ENCODE measurements around the gene CCDC158.
"Not testable (repeated sequence)": the region's sequence is repeated elsewhere in the genome, so short reads cannot be mapped to it uniquely, and the experiment has no call there.

The CCDC158 gene

GRCh38 chr4:76420762-76421581, at the start of gene CCDC158:
Gene CCDC158 (minus strand): TSS chr4:76421141. CDS start chr4:76403207, 17,934 bp downstream.
- DNase-seq, result no peak

GRCh38 chr4:76470532-76470931, 49.6 kb upstream of the CCDC158 start:
- DNase-seq, result no peak

GRCh38 chr4:76470064-76470463, 49.1 kb upstream of the CCDC158 start:
- no peak for DNase-seq

GRCh38 chr4:76463568-76463967, 42.6 kb upstream of the CCDC158 start:
- DNase-seq, result no peak

- no peak for DNase-seq
These were observed 38.4 kb upstream of the CCDC158 start for GRCh38 chr4:76459291-76459723.

GRCh38 chr4:76458825-76459224, 37.9 kb upstream of the CCDC158 start:
- DNase-seq, result no peak

GRCh38 chr4:76458297-76458696, 37.4 kb upstream of the CCDC158 start:
- no peak for DNase-seq

GRCh38 chr4:76457885-76458284, 36.9 kb upstream of the CCDC158 start:
- no peak for DNase-seq

GRCh38 chr4:76454073-76454472, 33.1 kb upstream of the CCDC158 start:
- not testable (repeated sequence) for DNase-seq

- DNase-seq, result no peak
These were observed 32.3 kb upstream of the CCDC158 start for GRCh38 chr4:76453232-76453631.

- no peak for DNase-seq
These were observed 28.9 kb upstream of the CCDC158 start for GRCh38 chr4:76449833-76450232.

- no peak for DNase-seq
These were observed 28.4 kb upstream of the CCDC158 start for GRCh38 chr4:76449362-76449767.

- DNase-seq, result no peak
These were observed 27.3 kb upstream of the CCDC158 start for GRCh38 chr4:76448211-76448610.

- no peak for DNase-seq
These were observed 26.5 kb upstream of the CCDC158 start for GRCh38 chr4:76447393-76447851.

GRCh38 chr4:76445911-76446310, 25.0 kb upstream of the CCDC158 start:
- no peak for DNase-seq

- no peak for DNase-seq
These were observed 22.4 kb upstream of the CCDC158 start for GRCh38 chr4:76443376-76443775.

GRCh38 chr4:76442807-76443206, 21.9 kb upstream of the CCDC158 start:
- no peak for DNase-seq

GRCh38 chr4:76441881-76442280, 20.9 kb upstream of the CCDC158 start:
- no peak for DNase-seq

- DNase-seq, result no peak
These were observed 18.6 kb upstream of the CCDC158 start for GRCh38 chr4:76439491-76439890.

GRCh38 chr4:76435528-76436319, 14.8 kb upstream of the CCDC158 start:
- DNase-seq, result no peak

- DNase-seq, result no peak
These were observed 14.1 kb upstream of the CCDC158 start, which contains the start of gene SHROOM3 for GRCh38 chr4:76434901-76435527. Gene SHROOM3 (plus strand): TSS chr4:76435229. CDS start chr4:76436053, 824 bp downstream.

- DNase-seq, result peak in 1 of 2 donors; percentile 40
These were observed 9.8 kb upstream of the CCDC158 start for GRCh38 chr4:76430519-76431388.
